ENCODE results near the gene P2RX2. TPM values are rescaled to one million over a fixed set of nuclear protein-coding genes. Genes with fewer than 3 reads are reported as not detected.

Gene P2RX2
- total RNA-seq, 1 donor from 2014 or later: not detected

DNA sequence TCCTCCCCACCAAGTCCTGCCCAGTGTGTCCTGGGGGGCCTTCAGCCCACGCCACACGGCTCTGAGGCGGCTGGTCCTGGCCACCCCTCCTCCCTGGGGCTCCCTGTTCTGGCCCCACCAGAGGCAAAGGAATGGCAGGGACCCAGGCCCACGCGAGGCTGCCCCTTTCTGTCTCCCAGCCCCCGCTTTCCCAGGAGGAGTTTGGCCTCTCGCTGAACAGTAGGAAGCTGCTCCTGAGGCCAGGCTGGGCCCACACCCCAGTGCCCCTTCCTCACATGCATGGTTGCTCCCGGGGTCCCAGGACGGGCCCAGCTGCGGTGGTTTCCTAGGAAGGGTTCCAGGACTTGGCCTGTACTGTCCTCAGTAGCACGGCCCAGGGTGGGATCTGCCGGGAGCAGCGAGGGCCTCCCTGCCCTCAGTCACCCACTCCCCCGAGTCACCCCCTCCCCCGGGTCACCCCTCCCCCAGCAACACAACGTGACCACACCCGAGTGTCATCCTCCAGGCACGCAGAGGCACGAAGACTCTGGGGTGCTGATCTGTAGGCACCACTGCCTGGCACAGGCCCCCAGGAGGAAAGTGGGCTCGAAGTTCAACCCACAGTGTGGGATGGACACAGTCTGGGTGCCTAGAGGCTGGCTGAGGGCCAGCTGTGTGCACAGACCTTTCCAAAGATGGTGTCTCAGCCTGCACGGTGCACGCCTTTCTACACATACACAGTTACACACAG lies 41.2 kb upstream of the P2RX2 start:
- peaks cover 2% of the 10 kb centered on the region for H3K36me3 ChIP-seq (ENCODE audit: control insufficient read depth, insufficient read depth, low read length)
- DNase-seq (ENCODE audit: low read depth): no peak
- H3K4me3 ChIP-seq (ENCODE audit: low read depth, low read length): no peak overlapping the region
- TF ChIP-seq, protein P1, sequence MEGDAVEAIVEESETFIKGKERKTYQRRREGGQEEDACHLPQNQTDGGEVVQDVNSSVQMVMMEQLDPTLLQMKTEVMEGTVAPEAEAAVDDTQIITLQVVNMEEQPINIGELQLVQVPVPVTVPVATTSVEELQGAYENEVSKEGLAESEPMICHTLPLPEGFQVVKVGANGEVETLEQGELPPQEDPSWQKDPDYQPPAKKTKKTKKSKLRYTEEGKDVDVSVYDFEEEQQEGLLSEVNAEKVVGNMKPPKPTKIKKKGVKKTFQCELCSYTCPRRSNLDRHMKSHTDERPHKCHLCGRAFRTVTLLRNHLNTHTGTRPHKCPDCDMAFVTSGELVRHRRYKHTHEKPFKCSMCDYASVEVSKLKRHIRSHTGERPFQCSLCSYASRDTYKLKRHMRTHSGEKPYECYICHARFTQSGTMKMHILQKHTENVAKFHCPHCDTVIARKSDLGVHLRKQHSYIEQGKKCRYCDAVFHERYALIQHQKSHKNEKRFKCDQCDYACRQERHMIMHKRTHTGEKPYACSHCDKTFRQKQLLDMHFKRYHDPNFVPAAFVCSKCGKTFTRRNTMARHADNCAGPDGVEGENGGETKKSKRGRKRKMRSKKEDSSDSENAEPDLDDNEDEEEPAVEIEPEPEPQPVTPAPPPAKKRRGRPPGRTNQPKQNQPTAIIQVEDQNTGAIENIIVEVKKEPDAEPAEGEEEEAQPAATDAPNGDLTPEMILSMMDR (IDR thresholded peaks at IDR 0.05; ENCODE audit: insufficient read depth, low read length, poor library complexity, severe bottlenecking): no peak
- peaks cover 10% of the 10 kb centered on the region for H3K27me3 ChIP-seq (ENCODE audit: control insufficient read depth, insufficient read depth, low read length)

DNA sequence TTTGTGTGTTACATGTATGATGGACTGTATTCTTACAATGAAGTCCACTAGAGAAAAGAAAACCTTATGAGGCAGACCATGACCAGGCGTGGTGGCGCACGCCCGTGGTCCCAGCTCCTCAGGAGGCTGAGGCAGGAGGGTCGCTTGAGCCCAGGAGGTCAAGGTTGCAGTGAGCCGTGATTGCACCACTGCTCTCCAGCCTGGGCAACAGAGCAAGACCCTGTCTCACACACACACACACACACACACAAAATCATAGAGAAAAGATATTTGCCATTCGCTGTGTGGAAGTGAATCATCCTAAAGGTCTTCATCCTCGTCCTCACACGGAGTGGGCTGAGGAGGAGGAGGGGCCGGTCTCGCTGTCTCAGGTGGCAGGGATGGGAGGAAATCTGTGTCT lies 40.5 kb upstream of the P2RX2 start:
- no peak for DNase-seq (ENCODE audit: low read depth)
- TF ChIP-seq, protein P1 (IDR thresholded peaks at IDR 0.05; ENCODE audit: insufficient read depth, low read length, poor library complexity, severe bottlenecking): no peak

DNA sequence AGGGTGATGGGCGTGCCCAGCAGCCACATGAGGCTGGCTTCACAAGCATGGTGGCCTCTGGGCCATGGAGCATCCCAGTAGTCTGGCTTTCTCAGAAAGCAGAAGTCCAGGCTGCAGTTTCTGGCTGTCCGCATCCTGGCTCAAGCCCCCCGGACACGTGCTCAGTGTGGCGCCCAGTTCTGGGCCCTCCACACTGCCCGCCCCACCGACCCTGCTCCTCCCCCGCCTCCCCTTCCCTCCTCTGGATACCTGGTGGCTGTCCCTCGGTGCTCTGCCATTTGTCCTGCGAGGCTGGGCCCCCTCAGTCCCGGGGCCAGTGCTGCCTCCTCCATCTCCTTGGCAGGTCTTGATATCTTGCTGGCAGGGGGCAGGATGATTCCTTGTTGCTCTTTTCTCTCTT lies 39.8 kb upstream of the P2RX2 start:
- H3K36me3 ChIP-seq (ENCODE audit: control insufficient read depth, insufficient read depth, low read length): peaks cover 2% of the 10 kb centered on the region
- DNase-seq (ENCODE audit: low read depth): no peak
- H3K27me3 ChIP-seq (ENCODE audit: control insufficient read depth, insufficient read depth, low read length): peaks cover 20% of the 10 kb centered on the region
- TF ChIP-seq, protein P1 (IDR thresholded peaks at IDR 0.05; ENCODE audit: insufficient read depth, low read length, poor library complexity, severe bottlenecking): no peak
- H3K4me3 ChIP-seq (ENCODE audit: low read depth, low read length): no peak overlapping the region

More for the DNA sequence above, 40.5 kb upstream of the P2RX2 start:
- H3K27me3 ChIP-seq (ENCODE audit: control insufficient read depth, insufficient read depth, low read length): peaks cover 17% of the 10 kb centered on the region
- no peak overlapping the region for H3K4me3 ChIP-seq (ENCODE audit: low read depth, low read length)
- peaks cover 2% of the 10 kb centered on the region for H3K36me3 ChIP-seq (ENCODE audit: control insufficient read depth, insufficient read depth, low read length)

DNA sequence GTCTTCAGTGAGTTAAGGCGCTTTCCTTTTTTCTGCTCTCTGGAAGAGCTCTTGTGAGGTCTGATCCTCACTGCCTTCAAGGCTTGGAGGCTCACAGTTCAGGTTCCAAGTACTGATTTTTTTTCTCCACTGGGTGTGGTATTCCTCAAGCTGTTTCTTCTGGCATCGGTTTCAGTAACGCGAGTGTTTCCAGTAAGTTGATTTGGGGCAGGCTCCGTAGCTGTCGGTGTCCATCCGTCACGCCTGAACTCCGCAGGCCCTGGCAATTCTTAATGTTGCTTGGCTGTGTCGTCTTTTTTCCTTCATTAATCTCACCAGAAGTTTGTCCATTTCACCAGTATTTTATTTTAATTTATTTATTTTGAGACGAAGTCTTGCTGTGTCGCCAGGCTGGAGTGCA lies 38.8 kb upstream of the P2RX2 start:
- DNase-seq (ENCODE audit: low read depth): no peak

DNA sequence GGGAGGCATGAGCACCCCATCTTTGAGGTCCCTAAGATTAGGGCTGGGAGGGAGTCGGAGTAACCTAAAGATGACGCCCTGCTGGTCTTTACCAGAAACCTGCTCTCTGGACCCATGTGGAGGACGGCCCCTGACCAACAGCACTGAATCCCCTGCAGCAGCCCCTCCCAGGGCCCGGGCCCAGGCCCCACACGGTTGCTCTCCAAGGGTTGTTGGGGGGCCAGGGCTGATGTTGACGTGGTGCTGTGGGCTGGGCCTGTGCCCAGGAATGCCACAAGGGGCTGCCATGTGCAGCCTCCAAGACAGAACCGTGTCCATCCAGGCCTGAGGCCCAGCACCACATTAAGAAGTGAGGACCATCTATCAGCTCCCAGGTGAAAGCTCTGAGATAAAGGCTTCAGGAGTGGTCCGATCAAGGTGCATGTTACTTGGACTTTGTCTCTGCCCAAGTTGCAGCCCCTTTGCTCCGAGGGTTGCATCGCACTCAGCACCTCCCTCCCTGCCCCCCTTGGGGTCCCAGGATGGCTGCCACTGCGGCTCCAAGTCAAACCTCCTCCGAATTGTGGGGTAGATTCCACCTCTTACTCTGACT lies 37.8 kb upstream of the P2RX2 start:
- peaks cover 2% of the 10 kb centered on the region for H3K36me3 ChIP-seq (ENCODE audit: control insufficient read depth, insufficient read depth, low read length)
- TF ChIP-seq, protein P1 (IDR thresholded peaks at IDR 0.05; ENCODE audit: insufficient read depth, low read length, poor library complexity, severe bottlenecking): no peak
- no peak overlapping the region for H3K4me3 ChIP-seq (ENCODE audit: low read depth, low read length)
- H3K27me3 ChIP-seq (ENCODE audit: control insufficient read depth, insufficient read depth, low read length): peaks cover 26% of the 10 kb centered on the region
- no peak for DNase-seq (ENCODE audit: low read depth)

More for the DNA sequence above, 38.8 kb upstream of the P2RX2 start:
- TF ChIP-seq, protein P1 (IDR thresholded peaks at IDR 0.05; ENCODE audit: insufficient read depth, low read length, poor library complexity, severe bottlenecking): no peak
- no peak overlapping the region for H3K4me3 ChIP-seq (ENCODE audit: low read depth, low read length)
- H3K36me3 ChIP-seq (ENCODE audit: control insufficient read depth, insufficient read depth, low read length): peaks cover 2% of the 10 kb centered on the region
- H3K27me3 ChIP-seq (ENCODE audit: control insufficient read depth, insufficient read depth, low read length): peaks cover 20% of the 10 kb centered on the region

Data from kidney epithelial cell (primary cell).